K562 (cell line): ENCODE results near the gene QARS1. TPM values are rescaled to one million over a fixed set of nuclear protein-coding genes. Genes with fewer than 3 reads are reported as not detected.

Source experiments
- CBX1 ChIP-seq: sonication (generic); IDR thresholded peaks from 2 replicates; pipeline ENCODE4 v1.6.1; 2016; ENCODE audit warnings: antibody characterized with exemption, low read depth, mild to moderate bottlenecking
- GABPA ChIP-seq: fragments of 200-800 bp; sonication (Bioruptor generic); conservative IDR thresholded peaks from 2 replicates; pipeline ENCODE4 v1.6.1; 2016; ENCODE audit warnings: low read depth, missing genetic modification characterization, missing compliant biosample characterization
- ILF3 ChIP-seq: fragments of 450-650 bp; IDR thresholded peaks from 2 replicates; pipeline ENCODE4 v1.6.1; 2018; ENCODE audit warnings: antibody characterized with exemption, mild to moderate bottlenecking, moderate library complexity, borderline replicate concordance
- KDM5B ChIP-seq: fragments of 200-600 bp; sonication (generic); IDR thresholded peaks from 2 replicates; pipeline ENCODE4 v1.6.1; 2012; ENCODE audit warnings: low read depth, mild to moderate bottlenecking, moderate library complexity, low read length, control low read depth, inconsistent platforms; ENCODE audit not compliant: insufficient replicate concordance
- MIER1 ChIP-seq: fragments of 450-650 bp; IDR thresholded peaks from 2 replicates; pipeline ENCODE4 v1.6.1; 2016; ENCODE audit warnings: antibody characterized with exemption, mild to moderate bottlenecking, low read depth
- PHF20 ChIP-seq: fragments of 450-650 bp; IDR thresholded peaks from 2 replicates; pipeline ENCODE4 v1.6.1; 2018; ENCODE audit not compliant: partially characterized antibody
- RFX1 ChIP-seq: fragments of 450-650 bp; IDR thresholded peaks from 2 replicates; pipeline ENCODE4 v1.6.1; 2016; ENCODE audit warnings: mild to moderate bottlenecking, moderate library complexity
- TAF1 ChIP-seq: IDR thresholded peaks from 2 replicates; pipeline ENCODE4 v1.6.1; 2011; ENCODE audit warnings: mild to moderate bottlenecking, low read length, moderate library complexity; ENCODE audit not compliant: insufficient read depth, control insufficient read depth, severe bottlenecking; ENCODE audit errors: extremely low read depth
- TBP ChIP-seq: optimal IDR thresholded peaks from 2 replicates; pipeline ENCODE3; 2011; ENCODE audit warnings: low read depth, low read length, improper control_type of control experiment
- ZBTB7A ChIP-seq: IDR thresholded peaks from 2 replicates; pipeline ENCODE4 v1.6.1; 2011; ENCODE audit warnings: low read depth, mild to moderate bottlenecking, low read length, moderate library complexity, borderline replicate concordance; ENCODE audit not compliant: control insufficient read depth
- polyA plus RNA-seq, 8 experiments: library from polyadenylated mRNA; depleted of rRNA in 4 of 8; stranded (reverse) in 5 of 8; unstranded in 3 of 8; fragments of >200 nt; fragmentation: Nextera tagmentation in 2 of 8; fragmentation: Illumina TruSeq in 1 of 8; extraction: Ambion mirVana in 2 of 8; extraction: Trizol in 1 of 8; gene quantifications; 2 replicates each; pipeline versions ENCODE4 v1.2.1 to v1.2.3, GENCODE V29; 2011 to 2014; ENCODE audit warnings: inconsistent platforms in 1 of 8, missing spikeins in 1 of 8
- total RNA-seq, 7 experiments: library from RNA; depleted of rRNA in 6 of 7; stranded (reverse); fragments of >200 nt in 6 of 7; fragmentation: Illumina TruSeq in 2 of 7; extraction: Trizol in 2 of 7; gene quantifications; 2 replicates each; pipeline versions ENCODE4 v1.2.1 to v1.2.3, GENCODE V29; 2011 to 2021; ENCODE audit warnings: low replicate concordance in 1 of 7
- TF ChIP-seq, protein P1 (sequence below), 2 experiments: fragments of 450-650 bp in 1 of 2; sonication (generic) in 1 of 2; formaldehyde crosslinking in 1 of 2; IDR thresholded peaks; 2 replicates each; pipeline versions ENCODE4 v1.7.1 to v1.9.0; 2016 to 2022; ENCODE audit warnings: inconsistent platforms in 1 of 2, mild to moderate bottlenecking in 1 of 2, missing genetic modification reagents in 1 of 2
- TF ChIP-seq, protein P2 (sequence below): fragments of 450-650 bp; IDR thresholded peaks from 2 replicates; pipeline ENCODE4 v1.6.1; 2014; ENCODE audit warnings: low read depth, mild to moderate bottlenecking, moderate library complexity, borderline replicate concordance

The QARS1 gene
- total and polyA plus RNA-seq, 9 of the 15 experiments (the other 6 are each of a cell fraction or from before 2014, with no cell fraction given): 148 to 310 (median 273) TPM

DNA sequence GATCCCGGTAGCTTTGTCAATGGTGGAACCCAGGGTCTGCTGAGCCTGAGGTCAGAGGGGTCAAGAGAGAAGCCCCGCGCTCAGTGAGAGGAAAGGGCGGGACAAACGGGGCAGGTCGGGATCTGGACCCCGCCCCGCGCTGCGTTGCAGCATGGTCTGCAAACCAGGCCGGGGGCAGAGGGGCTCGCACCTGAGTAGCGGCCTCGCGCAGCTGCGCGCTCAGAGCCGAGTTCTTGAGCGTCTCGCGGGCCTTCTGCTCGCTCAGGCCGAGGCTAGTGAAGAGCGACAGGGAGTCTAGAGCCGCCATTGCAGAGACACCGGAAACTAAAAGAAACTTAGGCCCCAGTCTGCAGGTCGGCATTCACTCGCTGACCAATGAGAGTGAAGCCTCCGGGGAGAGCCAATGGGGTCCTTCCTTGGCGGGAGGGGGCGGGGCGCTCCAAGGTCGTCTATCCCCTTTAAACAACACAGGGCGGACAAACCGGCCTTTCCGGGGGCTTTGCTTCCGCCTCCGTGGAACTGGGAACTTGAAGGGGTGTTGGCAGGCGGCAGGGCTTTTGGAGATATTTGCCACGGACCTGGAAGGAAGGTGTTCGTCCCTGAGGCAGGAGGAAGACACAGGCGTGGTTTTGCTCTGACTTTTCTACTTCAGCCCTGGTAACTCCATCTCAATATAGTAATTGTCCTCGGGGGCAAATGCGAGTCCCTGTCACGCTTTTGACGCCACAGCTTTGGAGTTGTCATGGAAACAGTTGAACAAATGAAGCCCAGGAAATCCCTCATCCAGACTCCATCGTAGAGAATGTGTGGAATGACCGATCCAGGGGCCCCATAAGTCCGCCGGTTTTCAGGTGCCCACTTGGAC is at the start of gene QARS1 (continued):
- TF ChIP-seq, protein P1, sequence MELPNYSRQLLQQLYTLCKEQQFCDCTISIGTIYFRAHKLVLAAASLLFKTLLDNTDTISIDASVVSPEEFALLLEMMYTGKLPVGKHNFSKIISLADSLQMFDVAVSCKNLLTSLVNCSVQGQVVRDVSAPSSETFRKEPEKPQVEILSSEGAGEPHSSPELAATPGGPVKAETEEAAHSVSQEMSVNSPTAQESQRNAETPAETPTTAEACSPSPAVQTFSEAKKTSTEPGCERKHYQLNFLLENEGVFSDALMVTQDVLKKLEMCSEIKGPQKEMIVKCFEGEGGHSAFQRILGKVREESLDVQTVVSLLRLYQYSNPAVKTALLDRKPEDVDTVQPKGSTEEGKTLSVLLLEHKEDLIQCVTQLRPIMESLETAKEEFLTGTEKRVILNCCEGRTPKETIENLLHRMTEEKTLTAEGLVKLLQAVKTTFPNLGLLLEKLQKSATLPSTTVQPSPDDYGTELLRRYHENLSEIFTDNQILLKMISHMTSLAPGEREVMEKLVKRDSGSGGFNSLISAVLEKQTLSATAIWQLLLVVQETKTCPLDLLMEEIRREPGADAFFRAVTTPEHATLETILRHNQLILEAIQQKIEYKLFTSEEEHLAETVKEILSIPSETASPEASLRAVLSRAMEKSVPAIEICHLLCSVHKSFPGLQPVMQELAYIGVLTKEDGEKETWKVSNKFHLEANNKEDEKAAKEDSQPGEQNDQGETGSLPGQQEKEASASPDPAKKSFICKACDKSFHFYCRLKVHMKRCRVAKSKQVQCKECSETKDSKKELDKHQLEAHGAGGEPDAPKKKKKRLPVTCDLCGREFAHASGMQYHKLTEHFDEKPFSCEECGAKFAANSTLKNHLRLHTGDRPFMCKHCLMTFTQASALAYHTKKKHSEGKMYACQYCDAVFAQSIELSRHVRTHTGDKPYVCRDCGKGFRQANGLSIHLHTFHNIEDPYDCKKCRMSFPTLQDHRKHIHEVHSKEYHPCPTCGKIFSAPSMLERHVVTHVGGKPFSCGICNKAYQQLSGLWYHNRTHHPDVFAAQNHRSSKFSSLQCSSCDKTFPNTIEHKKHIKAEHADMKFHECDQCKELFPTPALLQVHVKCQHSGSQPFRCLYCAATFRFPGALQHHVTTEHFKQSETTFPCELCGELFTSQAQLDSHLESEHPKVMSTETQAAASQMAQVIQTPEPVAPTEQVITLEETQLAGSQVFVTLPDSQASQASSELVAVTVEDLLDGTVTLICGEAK (IDR thresholded peaks at IDR 0.05): peak; percentile 80
- TF ChIP-seq, protein P1 (CRISPR knock-in tag; IDR thresholded peaks at IDR 0.05): no peak
- peak; percentile 91 for TF ChIP-seq RFX1
- TF ChIP-seq TBP: peak; percentile 90
- TF ChIP-seq CBX1: no peak
- TF ChIP-seq GABPA (tag): peak; percentile 92
- no peak for TF ChIP-seq ILF3
- TF ChIP-seq PHF20: peak; percentile 80
- TF ChIP-seq ZBTB7A: peak; percentile 41; the same call in 1 of the 2 replicates
- TF ChIP-seq MIER1: no peak
- TF ChIP-seq, protein P2, sequence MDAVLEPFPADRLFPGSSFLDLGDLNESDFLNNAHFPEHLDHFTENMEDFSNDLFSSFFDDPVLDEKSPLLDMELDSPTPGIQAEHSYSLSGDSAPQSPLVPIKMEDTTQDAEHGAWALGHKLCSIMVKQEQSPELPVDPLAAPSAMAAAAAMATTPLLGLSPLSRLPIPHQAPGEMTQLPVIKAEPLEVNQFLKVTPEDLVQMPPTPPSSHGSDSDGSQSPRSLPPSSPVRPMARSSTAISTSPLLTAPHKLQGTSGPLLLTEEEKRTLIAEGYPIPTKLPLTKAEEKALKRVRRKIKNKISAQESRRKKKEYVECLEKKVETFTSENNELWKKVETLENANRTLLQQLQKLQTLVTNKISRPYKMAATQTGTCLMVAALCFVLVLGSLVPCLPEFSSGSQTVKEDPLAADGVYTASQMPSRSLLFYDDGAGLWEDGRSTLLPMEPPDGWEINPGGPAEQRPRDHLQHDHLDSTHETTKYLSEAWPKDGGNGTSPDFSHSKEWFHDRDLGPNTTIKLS: peak; percentile 91
- TF ChIP-seq TAF1: peak; percentile 83
- TF ChIP-seq KDM5B: peak; percentile 79
